RWPE1 (cell line): ENCODE data around the gene RPS6KA3.
A peak's percentile ranks its signal among the peaks of the same experiment; 100 is the strongest.
"Not testable (repeated sequence)": the region's sequence is repeated elsewhere in the genome, so short reads cannot be mapped to it uniquely, and the experiment has no call there.

ENCODE experiments used
- CTCF ChIA-PET: fragments of 350-600 bp; sonication (Branson Sonifier 250); formaldehyde crosslinking; extraction: SDS; loops from one replicate; lab custom pipeline; 2021; lab: Yijun Ruan, JAX
- POLR2A ChIA-PET: fragments of 400-600 bp; formaldehyde crosslinking; extraction: SDS; loops from one replicate; lab custom pipeline; 2020; ENCODE audit warnings: antibody characterized with exemption; ENCODE audit not compliant: low non-redundant PET; lab: Yijun Ruan, JAX
- DNase-seq: peaks from one replicate; pipeline ENCODE4 v3.0.0; 2012; ENCODE audit warnings: low spot score
- H3K27ac ChIP-seq: fragments of 450-650 bp; 2 replicates; pipeline ENCODE4 v1.5.1; 2017
- CTCF ChIP-seq: fragments of 450-650 bp; conservative IDR thresholded peaks from 2 replicates; pipeline ENCODE4 v1.5.1; 2017; ENCODE audit warnings: low read depth, mild to moderate bottlenecking

RPS6KA3 gene

GRCh38 chrX:20139966-20140365 is 126.7 kb downstream of the RPS6KA3 start:
- ChIA-PET POLR2A (no interaction called here), CTCF (interaction anchor here (0.6 kb wide), 2 partner anchors 24 to 297 kb away, joined by 3 to 6 read pairs; no protein-coding TSS in a partner anchor)
- no peak for DNase-seq
- TF ChIP-seq CTCF = no peak
- H3K27ac ChIP-seq = no peak overlapping the region

- POLR2A ChIA-PET = no interaction called here
- CTCF ChIA-PET = no interaction called here
- no peak for DNase-seq
- no peak overlapping the region for H3K27ac ChIP-seq
- TF ChIP-seq CTCF = no peak
These were observed 130.8 kb downstream of the RPS6KA3 start for GRCh38 chrX:20135944-20136343.

- no peak for DNase-seq
- TF ChIP-seq CTCF = no peak
- ChIA-PET CTCF (no interaction called here), POLR2A (no interaction called here)
- H3K27ac ChIP-seq = no peak overlapping the region
These were observed 134.0 kb downstream of the RPS6KA3 start for GRCh38 chrX:20132666-20133065.

- H3K27ac ChIP-seq = no peak overlapping the region
- ChIA-PET POLR2A (no interaction called here), CTCF (no interaction called here)
- no peak for TF ChIP-seq CTCF
- no peak for DNase-seq
These were observed 136.4 kb downstream of the RPS6KA3 start for GRCh38 chrX:20130357-20130756.

- ChIA-PET CTCF (no interaction called here), POLR2A (no interaction called here)
- DNase-seq = no peak
- peak overlapping the region; percentile 61 for H3K27ac ChIP-seq
- no peak for TF ChIP-seq CTCF
These were observed 137.2 kb downstream of the RPS6KA3 start for GRCh38 chrX:20129547-20129946.

GRCh38 chrX:20128670-20129069 is 138.0 kb downstream of the RPS6KA3 start:
- no peak overlapping the region for H3K27ac ChIP-seq
- no peak for DNase-seq
- no peak for TF ChIP-seq CTCF
- POLR2A ChIA-PET = no interaction called here
- CTCF ChIA-PET = interaction anchor here (0.6 kb wide), 2 partner anchors 9 to 137 kb away, joined by 3 read pairs; no protein-coding TSS in a partner anchor

- CTCF ChIA-PET = interaction anchor here (0.7 kb wide), 1 partner anchor 45 kb away, joined by 3 read pairs; no protein-coding TSS in a partner anchor
- H3K27ac ChIP-seq, POLR2A ChIA-PET, DNase-seq: not testable (repeated sequence)
These were observed 139.3 kb downstream of the RPS6KA3 start for GRCh38 chrX:20127440-20127839.

GRCh38 chrX:20126833-20127232 is 139.9 kb downstream of the RPS6KA3 start:
- H3K27ac ChIP-seq, DNase-seq, POLR2A ChIA-PET, CTCF ChIA-PET: not testable (repeated sequence)
